ENCODE measurements around the gene GTPBP8.

Gene GTPBP8

DNA sequence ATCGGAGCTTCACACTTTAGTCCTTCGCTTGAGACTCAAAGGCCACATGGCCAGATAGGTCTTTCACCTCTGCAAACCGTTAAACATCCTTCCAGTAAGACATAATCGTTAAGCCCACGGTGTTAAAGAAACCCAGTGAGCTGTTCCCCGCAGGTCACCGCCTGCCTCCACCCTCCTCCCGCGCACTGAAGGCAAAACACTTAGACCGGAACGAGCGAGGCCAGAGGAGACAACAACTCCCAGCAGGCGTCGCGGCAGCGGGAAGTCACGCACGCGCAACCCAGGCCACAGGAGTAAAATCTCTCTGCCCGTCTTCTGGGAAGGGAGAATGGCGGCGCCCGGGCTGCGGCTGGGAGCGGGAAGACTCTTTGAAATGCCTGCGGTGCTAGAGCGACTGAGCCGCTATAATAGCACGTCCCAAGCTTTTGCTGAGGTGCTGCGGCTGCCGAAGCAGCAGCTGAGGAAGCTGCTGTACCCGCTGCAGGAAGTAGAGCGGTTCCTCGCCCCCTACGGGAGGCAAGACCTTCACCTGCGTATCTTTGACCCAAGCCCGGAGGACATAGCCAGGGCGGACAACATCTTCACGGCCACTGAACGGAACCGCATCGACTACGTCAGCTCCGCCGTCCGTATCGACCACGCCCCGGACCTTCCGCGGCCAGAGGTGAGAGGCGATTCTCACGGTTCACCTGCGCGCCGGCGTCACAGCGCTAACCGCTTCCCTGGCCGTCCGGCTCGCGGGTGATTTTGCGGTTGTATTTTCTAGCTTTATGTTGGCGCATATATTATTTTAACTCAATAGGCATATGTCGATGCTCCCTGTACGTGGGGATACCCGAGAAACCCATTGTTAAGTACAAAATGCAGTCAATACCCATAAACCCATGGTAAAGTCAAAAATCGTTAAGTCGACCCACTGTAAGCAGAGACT is at the start of gene GTPBP8:
Gene GTPBP8, plus strand, starts transcription at position 313 of the 931 bp plus-strand sequence. Its CDS starts 16 bp downstream, at position 329.
- peak; percentile 92 for DNase-seq

DNA sequence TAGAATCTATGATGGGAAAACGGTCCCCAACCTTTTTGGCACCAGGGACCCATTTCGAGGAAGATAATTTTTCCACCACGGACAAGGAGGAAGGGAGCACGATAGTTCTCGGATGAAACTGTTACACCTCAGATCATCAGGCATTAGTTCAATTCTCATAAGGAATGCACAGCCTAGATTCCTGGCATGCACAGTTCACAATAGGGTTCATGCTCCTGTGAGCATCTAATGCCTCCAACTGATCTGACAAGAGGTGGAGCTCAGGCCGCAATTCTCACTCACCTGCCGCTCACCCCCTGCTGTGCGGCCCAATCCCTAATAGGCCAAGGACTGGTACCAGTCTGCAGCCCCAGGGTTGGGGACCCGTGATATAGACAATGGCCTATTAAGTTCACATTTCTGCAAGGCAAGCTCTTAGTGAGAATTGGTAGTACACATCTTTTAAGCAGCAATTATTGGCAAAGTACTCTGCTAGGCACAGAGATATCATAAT is 42.4 kb upstream of the GTPBP8 start:
- DNase-seq: no peak

DNA sequence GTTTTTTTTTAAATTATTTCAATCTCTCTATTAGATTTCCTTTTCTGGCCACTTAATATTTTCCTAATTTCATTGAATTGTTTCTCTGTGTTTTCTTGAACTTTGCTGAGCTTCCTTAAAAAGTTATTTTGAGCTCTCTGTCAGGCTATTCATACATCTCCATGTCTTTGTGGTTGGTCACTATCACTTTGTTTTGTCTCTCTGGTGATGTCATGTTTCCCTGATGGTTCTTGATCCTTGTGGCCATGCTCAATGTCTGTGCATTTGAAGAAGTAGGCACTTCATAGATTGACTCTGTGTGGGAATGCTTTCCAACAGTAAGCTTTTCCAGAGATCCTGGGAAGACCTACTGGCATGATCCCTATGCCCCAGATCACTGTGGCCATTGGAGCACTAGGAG is 34.4 kb upstream of the GTPBP8 start:
- DNase-seq: no peak

DNA sequence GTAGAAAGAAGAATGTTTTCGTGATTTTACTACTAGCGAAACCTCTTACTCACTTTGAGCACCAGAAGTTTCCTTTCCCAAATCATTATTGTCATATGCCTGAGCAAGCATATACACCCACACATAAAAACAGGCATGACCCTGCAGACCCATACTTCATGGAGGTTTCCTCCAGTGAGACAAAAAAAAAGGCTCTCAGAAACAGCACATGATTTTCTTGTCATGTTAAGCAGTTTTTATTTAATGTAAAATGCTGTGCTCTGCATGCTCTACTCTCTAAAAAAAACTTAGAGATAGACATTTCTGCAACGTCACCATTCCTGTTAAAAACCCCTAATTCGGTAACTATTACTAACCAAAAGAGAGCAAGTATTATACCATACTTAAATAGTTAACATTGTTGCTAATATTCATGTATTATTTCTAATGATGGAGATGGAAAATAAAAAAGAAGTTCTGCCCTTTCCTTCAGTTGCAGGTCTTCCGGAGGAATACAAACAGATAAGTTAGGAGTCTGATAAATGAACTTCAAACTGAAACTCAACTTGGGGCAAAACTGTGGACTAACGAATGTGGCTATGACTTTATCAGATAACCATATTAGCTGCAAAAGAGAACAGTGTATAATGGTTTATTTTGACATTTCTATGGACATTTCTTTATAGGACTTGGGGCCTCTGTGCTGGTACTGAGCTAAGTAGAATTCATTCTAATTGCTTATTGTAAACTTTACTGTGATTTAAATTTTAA is 31.8 kb upstream of the GTPBP8 start:
- DNase-seq: peak; percentile 31

DNA sequence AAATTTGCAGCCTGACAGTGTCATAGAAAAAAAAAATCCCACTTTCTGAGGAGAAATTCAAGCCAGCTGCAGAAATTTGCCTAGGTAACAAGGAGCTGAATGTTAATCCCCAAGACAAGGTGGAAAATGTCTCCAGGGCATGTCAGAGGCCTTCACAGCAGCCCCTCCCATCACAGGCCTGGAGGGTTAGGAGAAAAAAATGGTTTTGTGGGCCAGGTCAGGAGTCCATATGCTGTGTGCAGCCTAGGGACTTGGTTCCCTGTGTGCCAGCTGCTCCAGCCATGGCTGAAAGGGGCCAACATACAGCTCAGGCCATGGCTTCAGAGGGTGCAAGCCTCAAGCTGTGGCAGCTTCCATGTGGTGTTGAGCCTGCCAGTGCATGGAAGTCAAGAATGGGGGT is 27.1 kb upstream of the GTPBP8 start:
- no peak for DNase-seq

DNA sequence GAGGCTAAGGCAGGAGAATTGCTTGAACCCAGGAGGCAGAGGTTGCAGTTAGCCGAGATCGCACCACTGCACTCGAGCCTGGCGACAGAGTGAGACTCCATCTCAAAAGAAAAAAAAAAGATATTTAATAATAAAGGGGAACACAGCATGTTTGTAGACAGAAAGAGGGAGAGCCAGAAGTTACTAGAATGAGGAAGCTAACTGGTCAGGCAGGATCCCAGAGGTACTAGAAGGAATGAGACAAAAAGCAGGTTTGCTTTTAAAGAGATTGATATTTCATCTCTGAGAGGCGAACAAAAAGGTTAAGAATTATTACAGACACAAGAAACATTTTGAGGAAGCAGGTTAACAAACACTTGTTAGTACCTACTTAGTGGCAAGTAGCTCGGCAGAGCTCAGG is 25.1 kb upstream of the GTPBP8 start:
- no peak for DNase-seq

DNA sequence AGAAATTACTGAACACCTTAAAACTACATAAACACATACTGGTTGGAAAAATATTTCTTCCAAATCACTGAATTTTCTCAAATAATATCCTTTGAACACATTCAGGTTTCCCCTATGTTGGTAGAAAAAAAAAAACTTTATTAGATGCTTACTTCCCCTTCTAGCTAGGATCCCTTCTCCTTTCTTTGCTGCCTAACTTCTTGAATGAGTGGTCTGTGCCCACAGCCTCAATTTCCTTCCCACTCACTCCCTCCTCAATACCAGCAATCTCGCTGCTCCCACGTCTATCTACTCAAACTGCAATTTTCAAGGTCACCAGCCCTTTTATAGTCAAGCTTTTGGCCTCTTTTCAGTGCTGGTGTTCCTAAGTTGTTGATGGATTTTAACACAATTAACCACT is 24.2 kb upstream of the GTPBP8 start:
- DNase-seq: no peak

DNA sequence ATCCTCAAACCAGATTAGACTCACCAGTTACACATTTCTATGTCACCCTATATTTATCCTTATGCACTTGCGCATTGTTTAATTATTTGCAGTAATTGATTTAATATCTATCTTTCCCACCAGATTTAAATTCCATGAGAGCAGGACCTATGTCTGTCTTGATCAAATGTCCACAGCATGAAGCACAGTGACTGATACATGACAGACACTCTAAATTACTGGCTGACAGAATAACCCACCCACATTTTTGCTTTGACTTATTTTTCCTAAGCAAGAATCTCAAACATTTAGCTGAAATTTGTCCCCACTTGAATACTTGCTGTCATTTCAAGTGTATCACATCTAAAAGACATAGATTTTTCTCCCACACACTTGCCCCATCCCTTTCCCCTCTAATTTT is 23.4 kb upstream of the GTPBP8 start:
- no peak for DNase-seq

DNA sequence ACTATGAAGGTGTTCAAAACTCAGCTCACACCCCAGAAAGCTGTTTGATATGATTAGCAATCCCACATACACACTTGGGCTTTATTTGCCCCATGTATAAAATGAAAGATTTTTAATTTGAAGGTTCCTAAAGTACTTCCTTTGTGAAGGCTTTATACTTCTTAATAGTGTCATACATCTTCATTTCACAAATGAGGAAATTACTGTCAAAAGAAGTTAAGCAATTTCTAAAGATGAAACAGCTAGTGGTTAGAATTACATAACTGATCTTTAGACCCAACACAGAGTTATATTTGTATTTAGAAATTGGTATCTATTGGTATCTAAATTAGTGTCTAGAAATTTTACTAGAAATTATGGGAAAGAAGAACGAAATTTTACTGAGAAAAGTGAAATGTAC is 23.0 kb upstream of the GTPBP8 start:
- no peak for DNase-seq

DNA sequence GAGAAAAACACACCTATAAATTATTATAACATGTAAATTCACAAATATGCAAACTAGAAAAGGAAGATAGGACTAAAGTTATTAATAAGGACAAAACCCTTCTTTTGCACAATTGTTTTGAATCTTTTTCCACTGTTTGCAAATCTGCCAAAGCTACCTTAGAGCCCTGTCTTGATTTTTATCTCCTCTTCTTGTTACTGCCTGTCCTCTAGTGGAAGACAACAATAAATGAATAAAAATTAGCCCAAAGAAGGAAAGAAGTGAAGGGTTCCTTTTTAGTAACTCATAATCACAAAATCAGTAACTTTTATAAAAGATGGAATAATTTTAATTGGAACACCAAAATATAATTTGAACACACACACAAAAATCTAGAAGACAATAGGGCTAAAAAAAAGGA is 18.6 kb upstream of the GTPBP8 start:
- no peak for DNase-seq

DNA sequence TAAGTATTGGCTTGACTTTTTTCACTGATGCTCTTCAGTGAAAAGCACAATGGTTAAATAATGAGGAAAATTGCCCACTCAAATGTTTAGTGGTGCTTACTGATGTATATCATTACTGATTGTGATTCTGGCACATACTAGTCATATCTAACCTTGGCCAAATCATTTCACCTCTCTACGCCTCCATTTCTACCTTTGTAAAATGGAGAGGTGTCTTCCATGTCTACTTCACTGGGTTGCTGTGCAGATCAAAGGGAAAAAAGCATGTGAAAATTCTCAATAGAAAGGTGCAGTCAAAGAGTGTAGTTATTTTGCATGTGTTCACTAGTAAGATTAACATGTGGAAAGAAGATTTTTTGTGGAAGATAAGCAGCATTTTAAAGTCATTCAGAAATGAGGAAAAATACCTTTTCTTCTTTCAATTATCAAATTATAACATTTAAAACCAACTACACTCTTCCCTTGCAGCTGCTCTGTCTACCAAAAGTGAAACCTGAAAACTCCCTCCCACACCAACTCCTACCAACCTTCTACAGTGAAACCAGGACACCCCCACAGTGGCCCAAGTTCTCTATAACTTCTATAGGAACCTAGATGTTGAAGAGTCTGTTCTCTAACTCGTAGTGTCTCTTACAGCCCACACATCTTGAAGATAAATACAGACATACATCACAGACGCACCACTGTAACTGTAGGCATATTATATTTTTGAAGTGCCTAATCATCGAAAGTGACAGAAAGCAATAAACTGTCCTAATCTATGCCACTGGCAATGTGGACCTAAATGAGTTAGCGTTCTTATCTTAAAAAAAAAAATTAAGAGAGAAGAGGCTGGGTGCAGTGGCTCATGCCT is 17.2 kb upstream of the GTPBP8 start:
- DNase-seq: peak; percentile 70

DNA sequence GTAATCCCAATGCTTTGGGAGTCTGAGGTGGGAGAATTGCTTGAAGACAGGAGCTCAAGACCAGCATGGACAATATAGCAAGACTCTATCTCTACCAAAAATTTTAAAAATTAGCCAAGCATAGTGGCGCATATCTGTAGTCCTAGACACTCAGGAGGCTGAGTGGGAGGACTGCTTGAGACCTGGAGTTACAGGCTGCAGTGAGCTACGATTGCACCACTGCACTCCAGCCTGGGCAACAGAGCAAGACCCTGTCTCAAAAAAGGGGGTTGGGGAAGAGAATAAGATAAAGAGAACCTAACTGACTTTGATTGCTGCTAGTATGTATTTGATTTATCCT is 16.6 kb upstream of the GTPBP8 start:
- no peak for DNase-seq

DNA sequence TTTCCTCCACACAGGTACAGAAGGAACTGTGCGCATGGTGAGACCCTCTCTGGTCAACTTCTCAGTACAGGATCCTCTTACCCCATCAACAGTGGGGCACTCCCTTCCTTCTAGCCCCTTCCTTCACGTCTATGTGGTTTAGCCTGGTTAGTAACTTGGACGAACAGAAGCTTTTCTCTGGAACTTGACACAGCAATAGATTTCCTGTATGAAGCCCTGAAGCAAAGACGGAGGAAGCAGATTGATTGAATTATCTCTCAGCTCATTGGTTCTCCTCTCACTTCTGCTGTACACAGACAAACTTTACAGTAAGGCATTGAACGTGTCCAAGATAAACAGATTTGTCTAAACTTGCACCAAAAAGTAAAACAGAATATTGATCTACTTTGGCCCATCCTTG is 15.9 kb upstream of the GTPBP8 start, which contains the start of gene CD200R1:
Gene CD200R1, minus strand, starts transcription at position 210 of the 400 bp plus-strand sequence. CDS start 246 bp downstream, outside the sequence.
- no peak for DNase-seq

DNA sequence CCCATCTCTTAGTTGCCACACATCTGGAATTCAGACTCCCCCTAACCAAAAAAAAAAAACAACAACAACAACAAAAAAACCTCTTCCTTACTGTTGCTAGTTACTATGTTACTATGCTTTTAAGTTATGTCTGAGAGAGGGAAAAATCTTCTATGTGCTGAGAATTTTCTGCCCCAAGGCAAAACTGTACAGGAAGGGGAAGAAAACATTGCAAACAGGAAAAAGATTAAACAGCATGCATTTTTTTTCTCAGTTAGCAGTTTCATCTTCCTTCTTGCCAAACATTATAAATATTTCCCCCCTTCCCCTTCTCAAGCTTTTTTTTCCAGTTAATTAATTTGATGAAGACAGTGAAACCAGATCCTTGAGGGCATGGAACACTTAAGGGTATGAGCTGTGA is 14.8 kb upstream of the GTPBP8 start:
- no peak for DNase-seq

DNA sequence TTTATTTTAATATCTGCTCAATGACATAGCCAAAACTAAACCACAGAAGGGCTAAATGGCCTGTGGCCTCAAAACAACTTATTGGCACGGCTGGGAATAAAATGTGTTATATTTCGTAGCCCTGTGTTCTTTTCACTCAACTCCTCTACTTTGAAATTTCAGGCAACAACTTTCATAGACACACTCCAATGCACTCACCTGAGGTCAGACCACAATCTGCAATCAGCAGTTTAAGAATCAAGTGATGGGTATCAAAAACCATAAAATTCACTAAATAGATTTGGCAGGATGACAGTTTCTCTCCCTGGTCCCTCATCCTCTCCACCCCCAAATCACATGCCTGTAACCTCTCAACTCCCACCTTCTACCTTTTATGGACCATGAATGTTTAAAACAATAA is 13.8 kb upstream of the GTPBP8 start:
- DNase-seq: no peak

DNA sequence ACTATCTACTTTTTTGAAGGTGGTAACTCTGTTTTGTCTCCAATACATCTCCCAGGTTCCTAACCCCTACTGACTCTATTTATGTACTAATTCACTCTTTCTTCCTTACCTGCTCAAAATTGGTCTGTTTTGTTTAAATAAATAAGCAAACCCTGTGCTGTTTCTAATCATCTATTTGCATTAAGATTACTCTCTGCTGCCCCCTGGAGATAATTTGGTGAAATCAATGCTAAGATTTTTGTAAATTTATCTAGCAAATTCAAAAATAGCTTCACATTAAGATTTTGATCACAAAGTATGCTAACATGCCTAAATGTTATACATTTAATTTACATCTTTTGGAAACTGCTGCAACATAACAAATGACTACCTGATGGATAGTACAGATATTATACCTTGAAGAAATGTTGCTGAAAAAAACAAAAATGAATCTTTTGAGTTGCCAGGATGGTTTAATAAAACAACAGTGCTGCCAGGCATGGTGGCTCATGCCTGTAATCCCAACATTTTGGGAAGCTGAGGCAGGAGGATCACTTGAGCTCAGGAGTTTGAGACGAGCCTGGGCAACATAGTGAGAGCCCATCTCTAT is 11.4 kb upstream of the GTPBP8 start:
- no peak for DNase-seq

DNA sequence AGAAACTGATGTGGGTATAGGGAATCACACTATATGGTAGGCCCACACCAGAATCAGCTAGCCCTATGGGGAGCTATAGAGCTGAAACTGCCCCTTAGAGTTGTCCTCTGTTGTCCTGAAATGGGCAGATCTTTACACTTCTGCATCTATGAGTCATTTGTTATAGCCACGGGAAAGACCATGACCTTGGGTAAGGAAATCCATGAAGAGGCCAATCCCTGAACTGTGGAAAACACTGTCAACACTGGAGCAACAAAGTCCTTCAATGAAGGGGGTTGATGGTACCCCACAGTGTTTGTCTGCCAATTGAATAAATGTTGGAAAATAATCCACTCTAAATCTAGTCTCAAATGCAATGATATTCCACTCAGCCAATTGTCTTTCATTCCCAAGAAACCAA is 10.7 kb upstream of the GTPBP8 start:
- DNase-seq: no peak

DNA sequence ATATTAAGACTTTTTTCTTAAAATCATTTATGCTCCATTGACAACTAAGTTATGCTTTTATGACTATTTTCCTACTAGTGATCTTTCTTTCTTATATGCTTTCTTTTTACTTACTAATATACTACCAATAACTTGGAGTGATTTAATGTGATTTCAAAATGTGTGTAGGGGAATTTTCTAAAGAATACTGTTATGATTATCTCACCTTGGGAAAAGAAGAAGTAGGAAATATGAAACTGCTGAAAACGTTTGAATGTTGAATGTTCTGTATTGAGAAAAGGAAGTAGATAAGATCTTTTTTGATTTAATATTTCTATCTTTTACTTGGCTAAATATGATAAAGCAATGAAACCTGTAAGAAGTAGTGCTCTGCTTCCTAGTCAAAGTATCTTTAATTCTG is 8.1 kb upstream of the GTPBP8 start:
- no peak for DNase-seq

DNA sequence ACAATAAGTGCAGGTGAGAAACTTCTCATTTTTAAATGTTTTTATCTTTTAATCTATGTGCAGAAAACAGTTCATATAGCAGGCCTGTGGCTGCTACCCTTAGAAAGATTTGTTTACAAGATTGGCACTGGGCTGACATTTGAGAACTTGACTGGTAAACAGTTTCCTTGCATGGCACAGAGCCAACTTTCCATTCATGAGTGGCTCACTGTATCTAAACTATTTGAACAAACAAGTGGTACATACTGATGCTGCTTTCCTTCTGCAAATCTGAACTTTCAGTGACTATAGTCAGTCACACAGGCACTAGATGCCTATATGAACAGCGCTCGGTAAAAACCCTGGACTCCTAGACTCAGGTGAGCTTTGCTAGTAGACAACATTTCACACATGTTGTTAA is 6.3 kb upstream of the GTPBP8 start:
- DNase-seq: no peak

DNA sequence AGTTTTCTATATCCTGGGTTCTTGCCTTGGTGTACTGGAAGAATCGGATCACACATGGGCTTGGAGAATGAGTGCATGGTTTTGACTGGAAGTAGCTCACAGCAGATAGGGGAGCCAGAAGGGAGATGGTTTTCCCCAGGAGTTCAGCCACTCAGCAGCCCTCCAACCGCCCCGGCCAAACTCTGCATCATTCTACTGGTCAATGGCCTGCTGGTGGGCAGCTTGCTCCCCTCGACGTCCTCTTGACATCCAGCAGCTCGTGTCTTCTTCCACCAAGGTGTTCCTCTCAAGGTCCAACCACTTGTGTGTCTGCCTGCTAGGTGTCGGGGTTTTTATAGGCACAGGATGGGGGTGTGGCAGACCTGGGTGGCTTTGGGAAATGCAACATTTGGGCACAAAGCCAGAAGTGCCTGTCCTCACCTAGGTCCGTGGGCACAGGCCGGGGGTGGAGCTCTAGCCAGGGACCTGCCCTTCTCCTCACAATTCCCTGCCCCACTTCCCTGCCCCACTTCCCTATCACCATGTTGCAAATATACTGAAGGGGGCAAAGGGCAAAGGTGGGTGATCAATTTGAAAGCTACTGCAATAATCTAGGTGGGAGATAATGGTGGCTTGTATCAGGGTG is 3.0 kb upstream of the GTPBP8 start:
- no peak for DNase-seq

DNA sequence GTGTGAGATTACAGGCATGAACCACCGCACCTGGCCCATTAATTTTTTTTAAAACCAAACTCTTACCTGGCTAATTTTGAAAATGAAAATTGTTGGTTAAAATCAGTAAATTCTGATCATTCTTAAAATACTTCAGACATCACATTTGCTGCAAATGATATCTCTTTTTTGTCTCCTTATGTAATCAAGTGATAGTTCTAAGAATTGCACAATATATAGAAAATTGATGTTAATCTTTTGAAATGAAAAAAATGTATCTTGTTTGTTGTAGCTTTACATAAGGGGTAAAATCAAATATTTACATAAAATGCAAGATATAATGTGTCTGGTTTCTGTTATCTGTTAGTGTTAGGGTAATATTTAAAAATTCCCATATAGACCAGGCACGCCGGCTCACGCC is 5.0 kb downstream of the GTPBP8 start:
- no peak for DNase-seq

DNA sequence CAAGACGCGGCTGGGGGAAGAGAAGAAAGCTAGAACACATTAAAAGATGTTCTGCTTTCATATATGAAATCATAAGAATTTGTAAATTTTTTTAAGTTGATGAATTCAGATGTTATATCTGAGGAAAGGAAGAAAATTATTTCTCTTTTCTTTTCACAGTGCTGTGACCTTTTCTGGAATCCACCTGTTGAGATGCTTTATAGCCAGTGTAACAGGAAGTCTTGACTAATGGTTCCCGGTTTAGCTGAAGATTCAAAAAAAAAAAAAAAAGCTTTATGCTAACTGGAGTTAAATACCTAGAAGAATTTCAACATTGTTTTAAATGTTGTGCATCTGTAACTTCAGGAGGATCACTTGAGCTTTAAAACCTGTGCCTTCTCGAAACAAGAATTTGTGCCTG is 9.9 kb downstream of the GTPBP8 start:
- DNase-seq: no peak
